Stimulated activated CD4-positive, alpha-beta T cell treated with anti-CD3 and anti-CD28 coated beads, TNF-alpha, amount 100 ng/mL, for 48 hours (primary cell): Measurements from ENCODE around the gene SPESP1.

Source experiments
- DNase-seq, 3 donors: peaks; one replicate each; pipeline ENCODE4 v3.0.0-alpha.2; 2020; ENCODE audit warnings: low read depth in 3 of 3

SPESP1 gene

GRCh38 chr15:68991723-68992122 is 61.4 kb downstream of the SPESP1 start:
- DNase-seq = no peak

GRCh38 chr15:68992696-68993095 is 62.4 kb downstream of the SPESP1 start:
- DNase-seq = no peak

- DNase-seq = no peak
Observed at GRCh38 chr15:68993276-68993675, 63.0 kb downstream of the SPESP1 start.

DNA sequence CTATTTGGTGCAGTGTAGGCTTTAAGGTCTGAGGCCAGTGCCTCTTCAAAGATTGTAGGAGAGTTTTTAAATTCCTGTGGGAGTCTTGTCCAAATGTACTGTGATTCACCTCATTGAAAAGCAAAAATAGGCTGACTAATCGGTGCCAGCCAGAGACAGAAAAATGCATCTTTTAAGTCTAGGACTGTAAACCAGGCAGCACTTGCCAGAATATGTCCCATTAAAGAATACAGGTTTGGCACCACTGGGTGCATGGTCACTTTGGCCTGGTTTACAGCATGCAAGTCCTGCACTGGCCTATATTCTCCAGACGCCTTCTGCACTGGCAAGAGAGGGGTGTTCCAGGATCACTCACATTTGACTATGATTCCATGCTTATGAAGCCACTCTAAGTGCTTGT is 63.8 kb downstream of the SPESP1 start:
- DNase-seq = no peak

GRCh38 chr15:68994981-68995761 is 64.8 kb downstream of the SPESP1 start:
- no peak for DNase-seq
